NCI-H1930 (cell line): ENCODE results near the gene FOXR1.

ENCODE experiments used
- DNase-seq, 2 experiments: peaks; one replicate each; lab custom pipeline; 2025; lab: John Stamatoyannopoulos, UW

Gene FOXR1

DNA sequence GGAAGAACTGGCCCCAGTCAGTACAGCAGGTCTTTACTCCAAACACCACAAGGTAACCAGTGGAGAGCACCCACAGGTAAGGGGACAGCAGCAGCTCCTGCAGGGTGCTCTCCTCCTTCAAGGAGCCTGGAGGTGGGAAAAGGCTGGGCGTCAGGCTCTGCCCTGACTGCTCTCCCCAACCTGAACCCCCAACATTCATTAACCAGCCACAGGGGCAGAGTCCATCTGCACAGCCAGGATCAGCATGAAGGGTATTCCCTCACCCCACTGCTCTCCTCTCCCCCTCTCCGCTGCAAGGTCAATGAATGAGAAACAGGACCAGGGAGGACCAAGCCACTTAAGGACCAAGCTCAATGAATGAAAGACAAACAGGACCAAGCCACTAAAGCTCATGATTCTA is 55.4 kb downstream of the FOXR1 start:
- DNase-seq, result no peak

DNA sequence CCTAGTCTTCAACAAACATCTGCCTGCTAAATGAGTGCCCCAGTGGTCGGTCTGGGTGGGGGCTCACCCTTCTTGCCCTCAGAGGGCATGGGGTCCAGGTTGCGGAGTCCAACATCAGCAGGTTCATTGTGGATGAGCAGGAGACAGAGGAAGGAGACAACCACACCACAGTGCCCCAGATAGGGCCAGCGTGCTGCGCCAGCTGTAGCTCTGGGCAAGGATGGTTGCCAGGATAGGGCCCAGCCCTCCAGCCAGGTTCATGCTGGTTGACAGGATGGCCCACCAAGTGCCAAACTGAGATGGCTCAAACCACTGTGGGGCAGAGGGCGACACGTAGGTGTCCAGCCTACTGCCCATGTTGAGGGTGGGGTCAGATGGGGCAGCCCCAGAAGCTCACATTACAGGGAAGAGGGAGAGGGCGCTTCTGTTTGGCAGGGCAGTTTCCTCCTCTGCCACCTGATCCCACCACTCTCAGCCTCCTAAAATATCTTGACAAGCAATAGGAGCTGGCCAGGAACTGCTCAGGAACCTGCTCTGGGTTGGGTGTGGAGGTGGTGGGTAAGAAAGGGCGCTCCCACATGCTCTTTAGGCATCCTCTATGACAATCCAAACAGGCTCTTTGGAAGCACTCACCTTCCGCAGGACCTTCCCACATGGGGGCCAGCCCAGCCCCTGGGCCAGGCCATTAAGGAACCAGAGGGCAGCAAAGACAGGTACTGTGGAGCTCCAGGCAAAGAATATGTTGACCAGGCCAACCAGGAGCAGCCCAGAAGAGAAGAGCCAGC is 56.2 kb downstream of the FOXR1 start:
- no peak for DNase-seq

DNA sequence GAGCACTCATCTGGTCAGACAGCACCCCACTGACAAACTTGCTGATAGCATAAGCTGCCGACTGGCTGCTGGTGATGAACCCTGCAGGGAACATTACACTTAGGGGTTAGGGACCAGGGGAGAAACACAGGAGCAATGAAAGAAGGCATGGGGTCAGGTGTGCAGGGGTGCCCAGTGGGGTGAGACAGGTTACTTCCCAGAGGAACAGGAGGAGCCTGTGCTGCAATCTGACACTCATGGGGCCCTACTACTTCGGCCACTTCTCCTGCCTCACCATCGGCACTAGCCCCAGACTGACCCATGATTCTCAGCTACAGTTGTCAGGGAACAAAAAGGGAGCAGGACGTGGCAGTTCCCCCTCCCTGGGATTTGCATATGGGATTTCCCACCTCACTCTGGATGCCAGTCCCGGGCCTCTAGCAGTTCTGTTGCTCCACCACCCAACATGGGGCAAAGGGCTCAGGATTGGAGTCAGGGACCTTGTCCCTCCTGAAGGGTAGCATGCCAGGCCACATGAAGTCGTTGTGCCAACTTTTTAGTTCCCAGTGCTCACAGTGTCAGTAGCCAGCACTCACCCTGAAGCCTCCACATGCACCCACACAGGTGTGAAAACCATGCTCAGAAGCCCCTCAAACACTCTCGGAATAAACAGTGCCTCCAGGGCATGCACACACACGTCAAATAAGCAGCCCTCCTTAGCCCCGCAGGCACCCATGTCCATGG is 56.9 kb downstream of the FOXR1 start:
- no peak for DNase-seq

DNA sequence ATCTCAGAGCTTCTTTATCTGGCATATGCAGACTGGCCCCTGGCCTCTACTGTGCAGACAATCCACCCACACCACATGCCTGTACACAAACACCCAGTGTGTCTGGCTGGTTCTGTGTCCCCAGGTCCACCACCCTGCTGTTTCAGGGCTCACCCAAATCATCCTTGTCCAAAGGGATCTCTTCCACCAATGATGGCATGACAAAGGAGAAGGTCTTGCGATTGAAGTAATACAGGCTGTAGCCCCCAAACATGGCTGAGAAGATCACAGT is 57.4 kb downstream of the FOXR1 start:
- DNase-seq, result no peak

DNA sequence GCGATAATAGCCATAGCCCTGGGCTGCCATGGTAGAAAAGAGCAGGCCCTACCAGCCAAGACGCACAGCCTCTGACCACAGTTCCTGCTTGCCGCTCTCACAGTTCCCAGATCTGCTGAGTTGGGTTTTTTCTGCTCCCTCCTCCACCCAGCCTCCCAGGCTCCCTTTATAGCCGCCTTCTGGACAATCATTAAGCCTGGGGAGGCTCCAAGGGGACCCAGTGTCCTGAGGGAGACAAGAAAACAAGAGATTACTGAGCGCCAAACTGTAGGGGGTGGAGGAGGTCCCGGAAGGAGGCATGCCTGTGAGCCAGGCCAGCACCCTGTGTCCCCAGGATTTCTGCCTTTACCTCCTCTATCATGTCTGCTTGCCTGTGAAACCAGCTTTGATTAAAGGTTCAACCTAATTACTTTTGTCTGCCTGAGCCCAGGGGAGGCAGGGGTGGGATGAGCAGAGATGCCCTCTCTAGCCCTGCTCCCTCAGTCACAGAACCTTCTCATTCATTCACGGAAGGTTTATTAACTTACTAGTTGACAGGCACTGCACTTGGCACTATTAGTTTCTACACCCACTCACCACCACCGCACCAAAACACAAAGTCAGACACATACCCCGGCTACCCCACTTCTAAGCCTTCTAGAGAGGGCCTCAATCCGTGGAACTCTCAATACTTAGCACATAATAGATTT is 57.9 kb downstream of the FOXR1 start:
- no peak for DNase-seq

DNA sequence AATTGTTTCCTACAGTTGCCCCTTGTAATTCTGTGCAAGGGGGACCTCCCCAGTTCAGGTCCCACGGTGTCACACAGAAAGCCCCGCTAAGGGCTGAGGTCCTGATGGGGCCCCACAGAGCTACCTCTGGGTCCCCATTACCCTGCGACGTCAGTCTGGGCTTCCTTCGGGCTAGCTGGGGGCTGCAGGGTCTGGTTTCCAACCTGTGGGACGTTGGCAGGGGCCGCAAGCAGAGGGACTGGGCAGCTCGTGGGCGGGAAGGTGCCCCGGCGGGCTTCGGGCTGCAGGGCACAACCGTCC is 58.4 kb downstream of the FOXR1 start:
- DNase-seq, result no peak

DNA sequence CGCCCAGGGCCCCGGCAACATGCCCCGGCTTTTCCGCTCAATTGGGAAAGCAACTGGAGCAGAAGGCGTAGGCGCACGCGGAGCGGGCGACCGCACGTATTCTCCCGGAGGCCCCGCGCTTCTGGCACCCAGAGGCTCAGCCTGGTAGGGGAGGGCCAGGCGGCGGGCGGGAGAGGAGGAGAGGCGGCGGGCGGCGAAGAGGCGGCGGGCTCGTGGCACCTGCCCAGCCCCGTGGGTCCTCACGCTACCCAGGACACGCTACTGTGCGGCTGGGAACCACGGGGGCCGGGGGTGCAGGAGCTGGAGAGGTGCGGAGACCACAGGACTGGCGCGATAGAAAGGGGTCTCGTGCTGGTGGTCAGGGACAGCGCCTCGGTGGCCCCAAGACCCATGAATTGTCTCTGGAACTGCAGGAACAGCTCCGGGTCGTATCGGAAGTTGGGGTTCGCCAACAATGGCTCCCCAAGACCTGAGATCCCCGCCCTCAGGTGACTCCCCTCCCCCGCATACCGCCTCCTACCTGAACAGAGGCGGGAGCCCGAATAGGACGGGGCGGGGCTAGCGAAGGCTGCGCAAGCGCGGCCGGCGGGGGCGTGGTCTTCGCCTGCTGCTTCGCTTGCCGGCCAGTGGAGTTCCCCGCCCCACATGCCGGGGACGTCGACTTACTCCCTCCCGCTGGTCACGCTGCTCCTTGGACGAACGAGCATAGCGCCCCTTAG is 58.9 kb downstream of the FOXR1 start, which contains the start of gene SLC37A4:
SLC37A4 (minus strand) TSS at position 549 of the 719 bp plus-strand sequence.
- peak; percentile 92 to 96 for DNase-seq
